HG02943 (cell line): ENCODE measurements around the gene FGF23.
"Not testable (repeated sequence)": the region's sequence is repeated elsewhere in the genome, so short reads cannot be mapped to it uniquely, and the experiment has no call there.

ENCODE experiments used
- ATAC-seq: cut with Tn5 transposase; IDR thresholded peaks from one replicate; pipeline ENCODE4 v1.9.1; 2021; ENCODE audit warnings: mild to moderate bottlenecking, low read depth, moderate library complexity; ENCODE audit not compliant: unreplicated experiment

FGF23 gene

GRCh38 chr12:4379405-4379804, at the start of gene FGF23:
Gene FGF23 (minus strand): TSS chr12:4379712. CDS start chr12:4379582, 130 bp downstream.
- no peak for ATAC-seq

GRCh38 chr12:4424422-4424821, 44.9 kb upstream of the FGF23 start:
- no peak for ATAC-seq

- no peak for ATAC-seq
Observed at GRCh38 chr12:4423528-4424195, 44.1 kb upstream of the FGF23 start.

GRCh38 chr12:4422985-4423384, 43.5 kb upstream of the FGF23 start:
- ATAC-seq: no peak

- ATAC-seq: no peak
Observed at GRCh38 chr12:4421590-4422031, 42.1 kb upstream of the FGF23 start.

GRCh38 chr12:4420138-4420670, 40.7 kb upstream of the FGF23 start:
- no peak for ATAC-seq

GRCh38 chr12:4418913-4419312, 39.4 kb upstream of the FGF23 start:
- no peak for ATAC-seq

GRCh38 chr12:4417936-4418335, 38.4 kb upstream of the FGF23 start:
- ATAC-seq: no peak

- no peak for ATAC-seq
Observed at GRCh38 chr12:4417455-4417854, 37.9 kb upstream of the FGF23 start.

GRCh38 chr12:4416276-4416675, 36.8 kb upstream of the FGF23 start:
- no peak for ATAC-seq

- no peak for ATAC-seq
Observed at GRCh38 chr12:4412465-4412864, 33.0 kb upstream of the FGF23 start.

- no peak for ATAC-seq
Observed at GRCh38 chr12:4412056-4412455, 32.5 kb upstream of the FGF23 start.

- no peak for ATAC-seq
Observed at GRCh38 chr12:4407136-4407535, 27.6 kb upstream of the FGF23 start.

- not testable (repeated sequence) for ATAC-seq
Observed at GRCh38 chr12:4404877-4405637, 25.5 kb upstream of the FGF23 start.

- no peak for ATAC-seq
Observed at GRCh38 chr12:4402996-4403395, 23.5 kb upstream of the FGF23 start.

- no peak for ATAC-seq
Observed at GRCh38 chr12:4401117-4401516, 21.6 kb upstream of the FGF23 start.

- no peak for ATAC-seq
Observed at GRCh38 chr12:4395818-4396217, 16.3 kb upstream of the FGF23 start.

GRCh38 chr12:4393211-4393610, 13.7 kb upstream of the FGF23 start:
- ATAC-seq: no peak

- no peak for ATAC-seq
Observed at GRCh38 chr12:4392223-4392742, 12.8 kb upstream of the FGF23 start.

GRCh38 chr12:4388662-4389061, 9.2 kb upstream of the FGF23 start:
- no peak for ATAC-seq

- ATAC-seq: no peak
Observed at GRCh38 chr12:4388032-4388431, 8.5 kb upstream of the FGF23 start.
